Astrocyte of the spinal cord (primary cell): Measurements from ENCODE around the gene GGTLC3.
"Not testable (repeated sequence)": the region's sequence is repeated elsewhere in the genome, so short reads cannot be mapped to it uniquely, and the experiment has no call there.

Experiments used
- DNase-seq: peaks from one replicate; pipeline ENCODE4 v3.0.0; 2011; ENCODE audit warnings: low read depth, low spot score
- H3K4me3 ChIP-seq: 2 replicates; pipeline ENCODE4 v1.5.1; 2011; ENCODE audit warnings: low read depth, mild to moderate bottlenecking, low read length, moderate library complexity
- in situ Hi-C: cut with HindIII; loops from 2 replicates; pipeline ENCODE4 v1.10.0; 2017; ENCODE audit warnings: low sequenced_read_pairs

GGTLC3 gene

GRCh38 chr22:18527752-18528596 is 10.0 kb upstream of the GGTLC3 start, which contains the start of gene TMEM191B:
Gene TMEM191B, plus strand, starts transcription at chr22:18527802. Its CDS starts 179 bp downstream, at chr22:18527981.
- H3K4me3 ChIP-seq, in situ Hi-C loops, DNase-seq: not testable (repeated sequence)

- H3K4me3 ChIP-seq, in situ Hi-C loops, DNase-seq: not testable (repeated sequence)
These were observed 5.4 kb upstream of the GGTLC3 start for GRCh38 chr22:18523328-18523727.

GRCh38 chr22:18522762-18523161 is 4.8 kb upstream of the GGTLC3 start:
- H3K4me3 ChIP-seq, DNase-seq, in situ Hi-C loops: not testable (repeated sequence)

GRCh38 chr22:18513454-18513853 is 4.5 kb downstream of the GGTLC3 start:
- H3K4me3 ChIP-seq, in situ Hi-C loops, DNase-seq: not testable (repeated sequence)

GRCh38 chr22:18512378-18512777 is 5.6 kb downstream of the GGTLC3 start:
- in situ Hi-C loops, H3K4me3 ChIP-seq, DNase-seq: not testable (repeated sequence)

GRCh38 chr22:18511327-18511726 is 6.6 kb downstream of the GGTLC3 start:
- in situ Hi-C loops, H3K4me3 ChIP-seq, DNase-seq: not testable (repeated sequence)

- H3K4me3 ChIP-seq, DNase-seq, in situ Hi-C loops: not testable (repeated sequence)
These were observed 21.7 kb downstream of the GGTLC3 start for GRCh38 chr22:18496227-18496626.
